Measurements from ENCODE around the gene TMEM120B. TPM values are rescaled to one million over a fixed set of nuclear protein-coding genes. Genes with fewer than 3 reads are reported as not detected.
"Not testable (repeated sequence)": the region's sequence is repeated elsewhere in the genome, so short reads cannot be mapped to it uniquely, and the experiment has no call there.

TMEM120B gene
- 3.6 and 6.6 TPM in 2 replicates for total RNA-seq (2014; rRNA removed; shearing (Covaris generic); ENCODE audit: low replicate concordance)

GRCh38 chr12:121712461-121713256, at the start of gene TMEM120B:
Gene TMEM120B, plus strand, starts transcription at chr12:121712752. Its CDS starts 144 bp downstream, at chr12:121712896.
- DNase-seq, result peak; percentile 69
- H3K27me3 ChIP-seq, result no peaks in the 10 kb centered on the region
- peak within 1 kb of the TSS; percentile 88 for H3K4me3 ChIP-seq
- H3K36me3 ChIP-seq, result no peaks in the 10 kb centered on the region
- H3K9me3 ChIP-seq, result no peaks in the 10 kb centered on the region

- no peak overlapping the region for H3K4me3 ChIP-seq
- H3K9me3 ChIP-seq, result no peaks in the 10 kb centered on the region
- H3K27me3 ChIP-seq, result no peaks in the 10 kb centered on the region
- no peak for DNase-seq
- H3K36me3 ChIP-seq, result no peaks in the 10 kb centered on the region
Observed at GRCh38 chr12:121663610-121663929, 49.0 kb upstream of the TMEM120B start.

DNA sequence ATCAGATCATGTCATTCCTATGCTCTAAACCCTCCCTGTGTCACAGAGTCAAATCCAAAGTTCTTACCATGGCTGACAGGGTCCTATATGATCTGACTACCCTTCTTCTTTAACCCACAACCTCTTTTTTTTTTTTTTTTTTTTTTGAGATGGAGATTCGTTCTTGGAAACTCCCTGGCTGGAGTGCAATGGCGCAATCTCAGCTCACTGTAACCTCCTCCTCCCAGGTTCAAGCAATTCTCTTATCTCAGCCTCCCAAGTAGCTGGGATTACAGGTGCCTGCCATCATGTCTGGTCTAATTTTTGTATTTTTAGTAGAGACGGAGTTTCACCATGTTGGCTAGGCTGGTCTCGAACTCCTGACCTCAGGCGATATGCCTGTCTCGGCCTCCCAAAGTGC, 45.7 kb upstream of the TMEM120B start:
- not testable (repeated sequence) for H3K9me3 ChIP-seq, DNase-seq, H3K36me3 ChIP-seq, H3K27me3 ChIP-seq, H3K4me3 ChIP-seq

DNA sequence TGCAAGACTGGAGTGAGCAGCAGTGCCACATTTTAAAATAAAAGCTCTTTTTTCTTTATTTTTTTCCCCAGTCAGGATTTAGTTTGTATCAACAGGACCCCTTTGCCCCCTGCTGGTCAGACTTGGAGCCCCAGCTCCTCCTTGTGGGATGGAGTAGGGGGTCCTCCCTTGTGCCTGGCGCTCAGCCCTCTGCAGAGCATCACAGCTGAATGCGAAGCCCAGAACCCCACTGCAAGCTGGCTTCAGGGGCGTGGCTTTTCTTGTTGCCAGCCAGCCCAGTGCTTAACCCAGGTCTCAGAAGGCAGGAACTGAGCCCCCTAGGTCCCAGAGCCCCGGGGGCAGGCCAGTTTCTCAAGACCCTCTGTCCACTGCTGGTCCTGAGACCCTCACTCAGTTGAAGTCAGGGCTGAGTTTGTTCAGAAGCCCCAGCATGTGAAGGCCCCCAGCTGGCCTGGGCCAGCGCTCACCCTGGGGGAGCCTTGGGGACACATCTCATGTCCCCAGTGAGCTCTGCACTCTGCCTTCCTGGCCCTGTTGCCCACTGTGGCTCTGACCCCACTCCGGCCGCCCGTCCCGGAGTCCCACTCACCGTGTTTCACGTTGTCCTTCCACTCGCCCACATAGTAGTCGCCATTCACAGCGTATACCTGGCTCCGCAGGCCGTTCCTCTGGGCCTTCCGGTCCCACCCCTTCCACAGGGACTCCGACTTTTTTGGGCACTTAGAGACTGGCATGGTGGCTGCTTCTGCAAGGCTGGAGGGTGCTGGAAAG, 43.6 kb upstream of the TMEM120B start:
- no peaks in the 10 kb centered on the region for H3K36me3 ChIP-seq
- DNase-seq, result peak; percentile 12
- no peak overlapping the region for H3K4me3 ChIP-seq
- no peaks in the 10 kb centered on the region for H3K27me3 ChIP-seq
- H3K9me3 ChIP-seq, result no peaks in the 10 kb centered on the region

DNA sequence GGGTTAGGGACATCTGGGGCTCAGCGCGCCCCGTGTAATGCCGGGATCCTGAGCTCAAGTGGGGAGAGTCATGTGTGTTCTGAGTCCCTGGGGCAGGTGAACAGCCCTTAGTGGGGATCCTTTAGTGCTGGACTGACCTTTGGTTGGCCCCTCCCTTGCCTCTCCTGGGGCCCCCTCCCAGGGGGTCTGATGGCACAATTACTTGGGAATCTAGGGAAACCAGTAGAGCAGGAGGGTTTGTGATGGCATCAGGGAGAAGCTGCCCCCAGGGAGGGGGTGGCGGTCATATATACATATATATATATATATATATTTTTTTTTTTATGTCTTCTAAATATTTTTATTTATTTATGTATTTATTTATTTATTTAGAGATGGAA, 43.0 kb upstream of the TMEM120B start, which contains the start of gene MORN3:
TSS of gene MORN3 (minus strand) at position 134 of the 380 bp plus-strand sequence. CDS start 171 bp downstream, outside the sequence.
- DNase-seq, result no peak
- Histone ChIP-seq H3K27me3 (no peaks in the 10 kb centered on the region), H3K9me3 (no peaks in the 10 kb centered on the region), H3K4me3 (no peak within 1 kb of the TSS), H3K36me3 (no peaks in the 10 kb centered on the region)

- H3K4me3 ChIP-seq, result no peak overlapping the region
- no peak for DNase-seq
Observed at GRCh38 chr12:121673013-121673511, 39.5 kb upstream of the TMEM120B start.

GRCh38 chr12:121676190-121676589, 36.4 kb upstream of the TMEM120B start:
- DNase-seq, result no peak

More at GRCh38 chr12:121673013-121673511, 39.5 kb upstream of the TMEM120B start:
- H3K9me3 ChIP-seq, result no peaks in the 10 kb centered on the region
- no peaks in the 10 kb centered on the region for H3K36me3 ChIP-seq
- H3K27me3 ChIP-seq, result no peaks in the 10 kb centered on the region

DNA sequence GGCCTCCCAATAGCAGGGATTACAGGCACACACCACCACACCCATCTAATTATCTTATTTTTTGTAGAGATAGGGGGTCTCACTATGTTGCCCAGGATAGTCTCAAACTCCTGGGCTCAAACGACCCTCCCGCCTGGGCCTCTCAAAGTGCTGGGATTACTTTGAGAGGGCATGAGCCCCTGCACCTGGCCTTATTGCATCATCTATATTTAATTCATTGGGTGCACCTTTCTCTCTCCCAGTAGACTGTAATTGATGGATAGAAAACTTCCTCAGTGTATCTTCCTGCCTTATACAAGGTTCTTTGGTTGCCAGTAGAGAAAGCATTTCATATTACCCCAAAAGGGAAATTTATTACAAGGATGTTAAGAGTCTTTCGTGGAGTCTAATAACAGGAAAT, 34.2 kb upstream of the TMEM120B start:
- H3K9me3 ChIP-seq, result no peaks in the 10 kb centered on the region
- H3K36me3 ChIP-seq, result no peaks in the 10 kb centered on the region
- no peak overlapping the region for H3K4me3 ChIP-seq
- no peak for DNase-seq
- H3K27me3 ChIP-seq, result no peaks in the 10 kb centered on the region

More at GRCh38 chr12:121676190-121676589, 36.4 kb upstream of the TMEM120B start:
- Histone ChIP-seq H3K27me3 (no peaks in the 10 kb centered on the region), H3K36me3 (no peaks in the 10 kb centered on the region), H3K9me3 (no peaks in the 10 kb centered on the region), H3K4me3 (no peak overlapping the region)

DNA sequence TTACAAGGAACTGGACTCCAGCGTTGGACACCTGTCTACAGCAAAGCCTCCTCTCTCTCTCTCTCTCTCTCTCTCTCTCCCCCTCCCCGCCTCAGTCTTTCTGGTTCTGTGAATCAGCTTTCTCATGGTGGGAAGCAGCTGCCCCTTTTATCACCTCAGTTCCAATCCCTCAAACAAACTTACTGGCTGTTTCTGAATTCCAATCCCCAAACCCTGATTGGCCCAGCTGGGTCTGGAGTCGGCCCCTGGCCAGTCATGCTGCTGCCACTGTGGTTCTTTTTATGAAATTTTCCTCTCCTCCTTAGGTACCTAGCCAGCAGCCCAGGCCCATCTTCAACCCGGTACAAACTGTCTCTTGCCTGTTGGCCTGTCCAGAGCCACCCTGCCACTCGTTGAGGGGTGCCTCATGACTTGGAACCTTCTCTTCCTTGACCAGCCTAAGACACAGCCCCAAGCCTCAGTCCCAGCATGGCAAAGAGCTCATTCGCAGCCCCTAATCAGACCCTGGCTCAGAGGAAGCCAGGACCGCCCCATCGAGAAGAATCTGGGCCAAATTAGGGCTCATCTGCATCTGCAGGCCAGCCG, 33.7 kb upstream of the TMEM120B start:
- no peak for DNase-seq

DNA sequence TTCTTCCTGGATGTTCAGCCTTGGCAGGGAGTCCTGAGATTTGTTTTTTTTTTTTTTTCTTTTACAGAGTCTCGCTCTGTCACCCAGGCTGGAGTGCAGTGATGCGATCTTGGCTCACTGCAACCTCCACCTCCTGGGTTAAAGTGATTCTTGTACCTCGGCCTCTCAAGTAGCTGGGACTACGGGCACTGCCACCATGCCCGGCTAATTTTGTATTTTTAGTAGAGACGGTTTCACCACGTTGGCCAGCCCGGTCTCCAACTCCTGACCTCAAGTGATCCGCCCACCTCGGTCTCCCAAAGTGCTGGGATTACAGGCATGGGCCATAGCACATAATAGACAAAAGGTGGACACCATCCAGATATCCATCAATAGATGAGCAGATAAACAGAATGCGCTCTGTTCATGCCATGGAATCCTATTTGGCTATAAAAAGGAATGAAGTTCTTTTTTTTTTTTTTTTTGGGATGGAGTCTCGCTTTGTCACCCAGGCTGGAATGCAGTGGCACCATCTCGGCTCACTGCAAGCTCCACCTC, 32.8 kb upstream of the TMEM120B start:
- H3K36me3 ChIP-seq, H3K9me3 ChIP-seq, H3K4me3 ChIP-seq, H3K27me3 ChIP-seq, DNase-seq: not testable (repeated sequence)

More for the DNA sequence above, 33.7 kb upstream of the TMEM120B start:
- Histone ChIP-seq H3K4me3 (no peak overlapping the region), H3K27me3 (no peaks in the 10 kb centered on the region), H3K9me3 (no peaks in the 10 kb centered on the region), H3K36me3 (no peaks in the 10 kb centered on the region)

GRCh38 chr12:121688966-121689365, 23.6 kb upstream of the TMEM120B start:
- no peak overlapping the region for H3K4me3 ChIP-seq
- H3K27me3 ChIP-seq, result no peaks in the 10 kb centered on the region
- no peaks in the 10 kb centered on the region for H3K9me3 ChIP-seq
- no peak for DNase-seq
- no peaks in the 10 kb centered on the region for H3K36me3 ChIP-seq

- Histone ChIP-seq H3K36me3 (no peaks in the 10 kb centered on the region), H3K9me3 (no peaks in the 10 kb centered on the region), H3K27me3 (no peaks in the 10 kb centered on the region), H3K4me3 (no peak overlapping the region)
- DNase-seq, result no peak
Observed at GRCh38 chr12:121689430-121689829, 23.1 kb upstream of the TMEM120B start.

DNA sequence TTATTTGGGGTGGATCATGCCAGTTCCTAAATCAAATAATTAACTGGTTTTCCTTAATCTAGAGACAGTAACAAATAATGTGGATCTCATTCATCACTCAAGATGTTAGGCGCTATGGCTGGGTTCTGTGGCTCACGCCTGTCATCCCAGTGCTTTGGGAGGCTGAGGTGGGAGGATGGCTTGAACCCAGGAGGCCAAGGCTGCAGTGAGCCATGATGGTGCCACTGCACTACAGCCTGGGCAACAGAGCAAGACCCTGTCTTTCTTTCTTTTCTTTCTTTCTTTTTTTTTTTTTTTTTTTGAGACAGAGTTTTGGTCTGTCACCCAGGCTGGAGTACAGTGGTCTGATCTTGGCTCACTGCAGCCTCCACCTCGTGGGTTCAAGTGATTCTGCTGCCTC, 19.8 kb upstream of the TMEM120B start:
- not testable (repeated sequence) for H3K27me3 ChIP-seq, H3K9me3 ChIP-seq, H3K4me3 ChIP-seq, H3K36me3 ChIP-seq, DNase-seq

DNA sequence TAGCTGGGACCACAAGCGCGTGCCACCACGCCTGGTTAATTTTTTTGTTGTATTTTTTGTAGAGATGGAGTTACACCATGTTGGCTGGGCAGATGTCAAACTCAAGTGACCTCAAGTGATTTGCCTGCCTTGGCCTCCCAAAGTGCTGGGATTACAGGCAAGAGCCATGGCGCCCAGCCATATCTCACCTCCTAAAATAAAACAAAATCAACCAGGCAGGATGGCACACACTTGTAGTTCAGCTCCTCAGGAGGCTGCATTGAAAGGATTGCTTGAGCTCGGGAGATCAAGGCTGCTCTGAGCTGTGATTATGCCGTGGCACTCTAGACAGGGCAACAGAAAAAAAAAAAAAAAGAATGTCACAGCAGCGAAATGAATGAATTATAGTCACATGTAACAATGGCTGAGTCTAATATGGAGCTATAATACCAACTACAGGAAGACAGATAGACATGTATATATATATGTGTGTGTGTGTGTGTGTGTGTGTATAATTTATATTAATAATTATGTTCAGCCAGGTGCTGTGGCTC, 19.3 kb upstream of the TMEM120B start:
- DNase-seq, result no peak
- H3K27me3 ChIP-seq, result no peaks in the 10 kb centered on the region
- no peak overlapping the region for H3K4me3 ChIP-seq
- no peaks in the 10 kb centered on the region for H3K36me3 ChIP-seq
- H3K9me3 ChIP-seq, result no peaks in the 10 kb centered on the region

GRCh38 chr12:121697093-121697698, 15.4 kb upstream of the TMEM120B start:
- Histone ChIP-seq H3K4me3 (no peak overlapping the region), H3K9me3 (no peaks in the 10 kb centered on the region), H3K36me3 (no peaks in the 10 kb centered on the region), H3K27me3 (peaks cover 2% of the 10 kb centered on the region)
- no peak for DNase-seq

- not testable (repeated sequence) for H3K4me3 ChIP-seq, H3K36me3 ChIP-seq, H3K27me3 ChIP-seq, DNase-seq, H3K9me3 ChIP-seq
Observed at GRCh38 chr12:121697861-121698260, 14.7 kb upstream of the TMEM120B start.

All from MG63 (cell line).